DMS53 (cell line): Measurements from ENCODE around the gene FCER2.

Experiments
- DNase-seq: peaks from one replicate; lab custom pipeline; 2025; lab: John Stamatoyannopoulos, UW

Gene FCER2

DNA sequence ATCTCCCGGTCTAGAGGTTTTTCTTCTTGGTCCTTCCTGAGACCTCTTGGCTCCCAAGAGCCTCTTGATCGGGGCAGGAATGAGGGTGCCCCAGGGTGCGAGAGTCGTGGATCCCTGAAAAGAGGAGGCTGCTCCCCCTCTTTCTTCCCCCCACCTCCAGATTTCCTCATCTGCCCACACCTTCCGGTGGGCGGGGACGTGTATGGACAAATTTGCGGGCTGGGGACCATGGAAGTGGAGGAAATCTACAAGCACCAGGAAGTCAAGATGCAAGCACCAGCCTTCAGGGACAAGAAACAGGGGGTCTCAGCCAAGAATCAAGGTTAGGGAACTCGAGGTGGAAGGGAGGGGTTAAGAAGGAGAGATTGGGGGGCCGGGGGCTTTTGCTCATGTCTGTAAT, 25.1 kb downstream of the FCER2 start, which contains the start of gene MCEMP1:
MCEMP1 (plus strand) TSS at position 237 of the 400 bp plus-strand sequence; CDS start at position 268, 31 bp downstream.
- no peak for DNase-seq

DNA sequence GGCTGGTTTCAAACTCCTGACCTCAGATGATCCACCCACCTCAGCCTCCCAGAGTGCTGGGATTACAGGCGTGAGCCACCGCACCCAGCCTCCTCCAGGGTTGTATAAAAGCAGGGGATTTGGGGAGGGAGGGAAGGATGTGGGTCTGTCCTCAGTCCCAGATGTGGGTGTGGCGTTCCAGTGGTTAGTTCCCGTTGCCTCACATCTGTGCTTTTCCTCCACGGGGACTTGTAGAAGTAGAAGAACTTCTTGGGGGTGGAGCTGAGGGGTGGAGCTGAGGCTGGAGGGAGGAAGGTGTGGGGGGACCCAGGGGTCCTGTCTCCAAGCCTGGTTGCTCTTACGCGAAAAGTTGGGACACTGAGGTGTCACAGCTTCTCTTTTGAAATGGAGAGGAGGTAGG, 25.6 kb downstream of the FCER2 start:
- no peak for DNase-seq

DNA sequence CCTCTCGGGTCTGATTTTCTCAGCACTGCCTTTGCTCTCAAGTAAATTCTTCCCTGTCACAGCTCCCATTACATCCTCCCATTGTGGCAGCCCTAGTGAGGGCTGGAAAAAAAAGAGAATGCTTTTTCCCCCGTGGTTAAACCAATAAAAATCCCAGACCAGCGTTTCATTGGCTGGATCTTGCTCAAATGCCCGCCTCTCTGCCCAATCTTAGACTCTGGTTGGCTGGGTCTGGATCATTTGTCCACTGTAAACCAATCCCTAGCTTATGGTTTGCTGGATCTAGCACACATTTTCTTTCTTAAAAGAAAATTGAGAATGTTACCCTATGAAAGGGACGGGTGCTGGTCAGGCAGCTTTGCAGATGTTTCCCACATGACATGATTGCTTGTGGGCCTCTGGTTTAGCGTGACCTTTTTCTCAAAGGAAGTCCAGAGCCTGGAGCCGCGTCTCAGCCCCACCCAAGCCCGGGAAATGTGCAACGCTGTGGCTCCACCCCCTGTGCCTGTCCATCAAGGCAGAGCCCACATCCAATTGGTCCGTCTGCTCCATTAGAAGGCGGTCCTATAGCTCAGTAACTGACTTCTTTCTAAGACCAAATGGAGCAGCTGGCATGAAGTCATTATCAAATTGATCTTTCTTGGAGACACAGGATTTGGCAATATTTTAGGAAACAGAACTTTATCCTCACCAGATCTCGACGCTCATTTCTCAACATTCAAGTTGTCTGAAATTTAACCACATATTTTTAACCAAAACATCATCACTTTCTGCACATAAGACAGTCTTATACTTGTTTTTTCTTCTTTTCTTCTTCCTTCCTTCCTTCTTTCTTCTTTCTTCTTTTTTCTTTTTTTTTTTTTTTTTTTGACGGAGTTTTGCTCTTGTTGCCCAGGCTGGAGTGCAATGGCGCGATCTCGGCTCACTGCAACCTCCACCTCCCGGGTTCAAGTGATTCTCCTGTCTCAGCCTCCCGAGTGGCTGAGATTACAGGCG, 27.6 kb downstream of the FCER2 start:
- peak; percentile 73 for DNase-seq

DNA sequence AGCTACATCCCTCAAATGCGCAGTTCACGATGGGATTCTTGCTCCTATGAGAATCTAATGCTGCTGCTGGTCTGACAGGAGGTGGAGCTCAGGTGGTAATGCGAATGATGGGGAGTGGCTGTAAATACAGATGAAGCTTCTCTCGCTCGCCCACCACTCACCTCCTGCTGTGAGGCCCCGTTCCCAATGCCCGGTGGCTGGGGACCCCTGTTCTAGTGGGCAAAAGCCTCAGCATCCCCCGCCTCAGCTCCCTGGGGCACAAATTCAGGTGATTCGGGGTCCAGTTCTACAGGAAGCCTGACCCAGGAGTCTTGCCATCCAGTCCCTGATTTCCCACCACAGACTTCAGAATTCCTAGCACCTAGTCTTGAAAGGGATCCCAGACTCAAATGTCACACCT, 29.4 kb downstream of the FCER2 start:
- DNase-seq = no peak

DNA sequence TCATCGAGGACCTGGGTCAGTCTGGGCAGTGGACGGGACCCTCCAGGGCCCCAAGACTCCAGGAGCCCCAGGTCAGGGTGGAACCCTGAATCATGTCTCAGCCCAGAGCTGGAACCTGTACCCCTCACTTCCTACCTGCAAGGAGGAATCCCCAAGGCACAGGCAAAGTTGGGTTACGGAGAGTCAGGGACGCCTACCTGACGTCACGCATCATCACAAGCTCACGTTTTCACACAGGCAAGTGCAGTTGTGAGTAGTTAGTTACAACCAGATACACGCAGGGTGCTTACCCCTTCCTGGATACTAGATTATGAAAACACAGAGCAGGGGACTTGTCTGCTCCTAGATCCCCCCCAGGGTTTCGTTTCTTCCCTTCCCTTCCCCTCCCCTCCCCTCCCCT, 31.1 kb downstream of the FCER2 start:
- peak; percentile 36 for DNase-seq

DNA sequence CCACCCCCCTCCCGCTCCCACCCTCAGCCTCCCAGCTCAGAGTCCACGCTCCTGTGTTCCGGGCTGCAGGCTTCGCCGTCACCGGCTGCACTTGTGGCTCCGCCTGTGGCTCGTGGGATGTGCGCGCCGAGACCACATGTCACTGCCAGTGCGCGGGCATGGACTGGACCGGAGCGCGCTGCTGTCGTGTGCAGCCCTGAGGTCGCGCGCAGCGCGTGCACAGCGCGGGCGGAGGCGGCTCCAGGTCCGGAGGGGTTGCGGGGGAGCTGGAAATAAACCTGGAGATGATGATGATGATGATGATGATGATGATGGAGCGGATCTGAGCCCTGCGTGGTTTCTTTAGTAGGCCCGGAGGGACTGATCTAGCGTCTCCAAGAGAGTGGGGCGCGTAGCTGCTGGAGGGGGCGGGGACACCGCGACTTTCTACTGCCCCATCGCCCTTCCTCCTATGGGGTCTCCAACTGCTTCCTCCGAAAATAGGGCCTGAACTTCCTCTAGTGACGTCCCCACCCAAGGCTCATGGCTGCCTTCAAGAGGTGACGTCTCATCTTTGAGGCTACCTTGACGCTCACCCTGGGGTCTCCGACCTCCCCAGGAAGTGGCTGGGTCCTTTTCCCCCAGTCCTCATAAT, 31.7 kb downstream of the FCER2 start:
- DNase-seq = peak; percentile 65

DNA sequence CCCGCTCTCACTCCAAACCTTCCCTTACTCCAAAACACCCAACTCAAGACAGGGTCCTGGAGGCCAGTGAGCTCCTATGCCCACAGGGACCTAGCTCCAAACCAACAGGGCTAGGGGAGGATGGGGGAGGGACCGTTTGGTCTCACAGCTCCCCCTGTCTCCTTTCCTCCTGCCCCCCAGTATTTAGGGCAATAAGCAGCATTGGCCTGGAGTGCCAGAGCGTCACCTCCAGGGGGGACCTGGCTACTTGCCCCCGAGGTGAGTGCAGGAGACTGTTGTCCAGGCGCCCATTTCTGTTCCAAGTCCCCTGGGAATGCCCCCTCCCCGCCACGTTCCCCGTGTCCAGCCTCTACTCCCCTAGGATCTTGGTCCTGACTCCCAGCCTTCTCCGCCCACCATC, 32.3 kb downstream of the FCER2 start:
- no peak for DNase-seq

DNA sequence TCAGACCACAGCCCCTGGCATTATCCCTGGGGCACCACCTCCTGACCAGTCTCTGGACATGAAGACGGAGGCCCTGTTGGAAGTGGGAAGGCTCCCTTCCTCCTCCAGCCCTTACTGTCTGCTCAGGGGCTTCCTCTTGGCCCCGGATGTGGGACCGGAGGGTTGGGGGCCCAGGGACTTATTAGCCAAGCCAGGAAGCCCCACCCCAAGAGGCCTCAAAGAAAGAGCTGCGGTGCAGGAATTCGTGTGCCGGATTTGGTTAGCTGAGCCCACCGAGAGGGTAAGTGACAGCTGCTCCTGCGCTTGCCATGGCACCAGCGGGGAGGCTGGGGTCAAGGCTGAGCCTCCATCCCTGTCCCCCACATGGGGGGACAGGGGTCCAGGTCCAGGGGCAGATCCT, 33.1 kb downstream of the FCER2 start, which contains the start of gene RETN:
RETN (plus strand) TSS at position 208 of the 400 bp plus-strand sequence. CDS start 278 bp downstream, outside the sequence.
- no peak for DNase-seq

DNA sequence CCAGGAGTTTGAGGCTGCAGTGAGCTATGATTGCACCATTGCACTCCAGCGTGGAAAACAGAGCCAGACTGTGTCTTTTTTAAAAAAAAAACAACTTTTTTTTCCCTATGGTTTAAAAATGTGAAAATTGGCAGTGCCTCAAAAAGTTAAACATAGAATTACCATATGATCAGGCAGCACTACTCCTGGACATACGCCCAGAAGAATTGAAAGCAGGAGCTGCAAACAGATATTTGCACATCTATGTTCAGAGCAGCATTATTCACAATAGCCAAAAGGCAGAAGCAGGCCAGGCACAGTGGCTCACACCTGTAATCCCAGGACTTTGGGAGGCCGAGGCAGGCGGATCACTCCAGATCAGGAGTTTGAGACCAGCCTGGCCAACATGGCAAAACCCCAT, 36.9 kb downstream of the FCER2 start:
- no peak for DNase-seq

DNA sequence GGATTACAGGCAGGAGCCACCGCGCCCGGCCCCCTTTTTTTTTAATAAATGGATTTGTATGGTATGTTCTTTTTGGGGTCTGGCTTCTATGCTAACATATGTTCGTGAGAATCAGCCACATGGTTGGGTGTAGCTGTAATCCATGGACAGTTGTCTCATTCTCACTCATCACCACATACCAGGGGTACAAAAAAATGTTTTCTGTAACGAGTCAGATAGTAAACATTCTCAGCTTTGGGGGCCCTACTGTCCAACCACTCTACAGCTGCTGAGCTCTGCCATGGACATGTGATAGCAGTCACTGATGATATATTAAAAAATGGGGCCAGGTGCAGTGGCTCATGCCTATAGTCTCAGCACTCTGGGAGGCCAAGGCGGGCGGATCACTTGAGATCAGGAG, 38.2 kb downstream of the FCER2 start:
- no peak for DNase-seq

DNA sequence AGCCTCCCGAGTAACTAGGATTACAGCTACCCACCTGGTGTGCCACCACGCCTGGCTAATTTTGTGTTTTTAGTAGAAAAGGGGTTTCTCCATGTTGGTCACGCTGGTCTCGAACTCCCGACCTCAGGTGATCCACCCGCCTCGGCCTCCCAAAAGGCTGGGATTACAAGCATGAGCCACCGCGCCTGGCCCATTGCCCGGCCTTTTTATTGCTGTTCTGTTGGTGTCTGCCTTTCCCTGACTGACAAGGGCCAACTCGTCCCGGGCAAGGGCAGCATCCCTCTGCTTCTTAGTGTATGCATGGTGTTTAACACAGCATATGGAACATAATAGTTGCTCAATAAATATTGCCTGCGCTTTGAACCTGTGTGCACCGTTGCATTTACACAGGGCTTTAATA, 39.3 kb downstream of the FCER2 start:
- no peak for DNase-seq

DNA sequence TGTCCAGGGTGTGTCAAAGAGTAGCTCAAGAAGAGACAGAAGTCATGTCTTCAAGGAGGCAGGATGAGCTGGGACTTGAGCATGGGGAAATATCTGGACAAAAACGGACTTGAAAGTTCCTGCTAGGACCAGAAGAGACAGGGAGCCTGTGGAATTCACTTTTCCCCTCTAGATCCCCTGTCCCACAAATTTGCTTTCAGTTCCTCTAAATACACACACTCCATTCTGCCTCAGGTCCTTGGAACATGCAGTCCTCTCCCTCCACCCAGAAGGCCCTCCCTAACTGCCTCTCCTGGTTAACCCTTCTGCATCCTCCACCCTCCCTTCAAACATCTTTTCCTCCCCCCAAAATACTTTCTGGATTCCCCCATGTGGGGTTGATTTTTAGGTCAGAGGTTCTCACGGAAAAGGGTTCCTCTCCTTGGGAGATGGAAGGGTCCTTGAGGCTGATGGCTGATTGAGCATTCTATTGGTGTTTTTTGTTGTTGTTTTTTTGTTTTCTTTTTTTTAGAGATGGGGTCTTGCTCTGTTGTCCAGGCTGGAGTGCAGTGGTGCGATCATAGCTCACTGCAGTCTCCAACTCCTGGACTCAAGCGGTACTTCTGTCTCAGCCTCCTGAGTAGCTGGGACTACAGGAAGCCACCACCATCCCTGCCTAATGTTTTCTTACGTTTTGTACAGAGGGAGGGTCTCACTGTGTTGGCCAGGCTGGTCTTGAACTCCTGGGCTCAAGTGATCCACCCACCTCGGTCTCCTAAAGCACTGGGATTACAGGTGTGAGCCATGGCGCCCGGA, 40.0 kb downstream of the FCER2 start:
- no peak for DNase-seq

DNA sequence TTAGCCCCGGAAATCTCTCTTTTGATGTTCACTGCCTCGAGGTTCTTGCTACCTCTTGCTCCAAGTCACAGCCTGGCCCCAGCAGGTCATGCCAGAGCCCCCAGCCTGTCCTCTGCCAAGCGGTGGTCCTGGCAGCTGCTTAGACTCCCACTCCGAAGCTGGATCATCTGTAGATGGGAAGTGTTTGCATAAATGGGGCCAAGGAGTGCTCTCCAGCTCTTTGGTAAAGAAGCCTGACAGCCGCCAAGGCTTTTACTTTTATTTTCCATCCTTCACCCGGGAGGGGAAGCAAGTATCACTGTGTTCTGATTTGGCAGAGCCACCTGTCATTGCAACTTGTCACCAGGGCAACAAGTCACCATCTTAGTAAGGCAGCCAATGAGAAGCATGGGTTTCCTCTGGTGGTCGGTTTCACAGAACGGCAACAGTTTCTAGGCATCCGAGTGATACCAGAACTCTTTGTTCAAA, 43.7 kb downstream of the FCER2 start:
- no peak for DNase-seq

DNA sequence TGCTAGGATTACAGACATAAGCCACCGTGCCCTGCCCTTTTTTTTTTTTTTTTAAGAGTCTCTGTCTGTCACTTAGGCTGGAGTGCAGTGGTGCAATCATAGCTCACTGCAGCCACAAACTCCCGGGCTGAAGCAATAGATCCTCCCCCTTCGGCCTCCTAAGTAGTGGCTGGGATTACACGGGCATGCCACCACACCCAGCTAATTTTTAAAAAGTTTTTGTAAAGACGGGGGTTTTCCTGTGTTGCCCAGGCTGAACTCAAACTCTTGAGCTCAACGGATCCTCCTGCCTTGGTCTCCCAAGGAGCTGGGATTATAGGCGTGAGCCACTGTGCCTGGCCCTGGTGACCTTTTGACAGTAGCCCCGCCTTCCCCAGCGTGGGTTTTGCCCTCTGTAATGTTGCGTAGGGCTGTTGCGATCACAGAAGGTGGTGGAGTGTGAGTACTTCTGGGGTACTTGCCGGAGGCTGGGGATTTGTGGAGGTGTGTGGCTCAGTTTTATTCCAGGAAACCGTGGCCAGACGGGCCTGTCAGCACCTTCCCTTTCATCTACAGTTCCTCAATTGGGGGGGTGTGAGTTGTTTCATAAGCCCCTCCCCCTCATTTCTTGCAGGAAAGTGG, 44.7 kb downstream of the FCER2 start:
- DNase-seq = no peak

DNA sequence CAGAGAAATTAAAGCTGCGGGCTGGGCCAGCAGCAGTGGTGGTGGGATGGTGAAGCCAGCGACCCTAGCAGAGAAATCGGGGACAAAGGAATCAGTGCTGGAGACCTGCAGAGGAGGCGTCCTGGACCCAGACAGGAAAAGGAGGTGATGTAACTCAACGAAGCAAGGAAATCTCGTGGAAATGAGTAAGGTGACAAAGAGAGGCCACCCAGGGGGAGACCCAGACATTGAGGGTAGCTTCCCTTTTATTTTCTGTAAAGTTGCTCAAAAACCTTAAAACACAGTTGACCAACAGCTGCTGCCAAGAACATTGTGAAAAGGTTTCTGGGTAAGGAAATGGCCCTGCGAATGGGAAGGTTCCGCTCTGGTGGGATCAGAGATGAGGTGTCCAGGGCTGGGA, 46.4 kb downstream of the FCER2 start:
- no peak for DNase-seq

DNA sequence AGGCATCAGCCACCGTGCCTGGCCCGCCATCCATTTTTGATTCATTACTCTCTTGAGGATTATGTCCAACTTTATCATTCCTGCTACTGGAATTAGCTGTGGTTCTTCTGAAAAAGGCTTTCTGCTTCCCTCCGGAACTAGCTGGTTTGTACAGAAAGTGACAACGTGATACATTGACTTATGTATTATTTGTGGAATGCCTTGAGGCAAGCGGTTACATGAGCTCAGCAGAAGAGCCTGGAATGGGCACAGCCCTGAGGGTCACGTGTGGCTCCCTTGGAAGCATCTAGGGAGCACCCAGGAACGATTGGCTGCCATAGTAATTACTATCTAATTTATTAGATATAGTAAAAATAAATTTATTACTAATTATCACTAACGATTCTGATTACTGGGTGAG, 47.5 kb downstream of the FCER2 start:
- DNase-seq = no peak

DNA sequence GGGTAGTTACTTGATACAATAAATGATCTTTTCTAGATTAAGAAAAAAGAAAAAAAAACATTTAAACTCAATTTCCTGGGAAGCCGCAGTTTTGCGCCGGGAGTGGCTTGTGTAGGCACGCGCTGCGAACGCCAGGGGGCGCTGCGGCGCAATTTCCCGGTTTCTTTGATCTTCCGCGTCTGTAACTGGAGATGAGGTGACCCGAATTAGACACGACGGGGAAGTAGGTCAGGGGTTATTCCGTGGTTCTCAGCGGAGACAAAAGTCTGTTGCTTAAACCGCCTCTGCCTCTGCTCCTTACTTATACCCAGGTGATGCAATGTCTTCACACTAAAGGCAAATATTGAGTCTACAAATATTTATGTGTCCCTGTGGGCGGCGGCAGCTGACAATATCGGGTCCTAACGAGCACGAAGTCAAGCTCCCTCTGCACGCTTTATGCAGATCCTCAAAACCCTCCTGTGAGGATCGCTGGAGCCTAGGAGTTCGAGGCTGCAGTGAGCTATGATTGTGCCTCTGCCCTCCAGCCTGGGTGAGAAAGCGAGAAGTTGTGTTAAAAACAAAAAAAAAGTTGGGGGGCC, 49.8 kb downstream of the FCER2 start:
- DNase-seq = peak; percentile 91

DNA sequence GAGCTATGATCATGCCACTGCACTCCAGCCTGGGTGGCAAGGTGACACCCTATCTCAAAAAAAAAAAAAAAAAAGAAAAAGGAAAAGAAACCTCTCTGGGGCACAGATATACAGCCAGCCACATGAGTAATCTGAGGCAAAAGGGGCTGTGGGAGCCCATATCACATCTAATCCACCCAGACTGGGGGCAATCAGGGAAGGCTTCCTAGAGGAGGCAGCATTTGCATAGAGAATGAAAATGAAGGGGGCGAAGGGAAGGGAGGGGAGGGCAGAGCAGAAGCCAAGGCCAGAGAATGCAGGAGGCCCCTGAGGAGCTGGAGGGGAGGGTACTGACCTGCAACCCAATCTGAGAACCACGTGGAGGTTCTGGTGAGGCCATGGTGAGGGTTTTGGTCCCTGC, 51.8 kb downstream of the FCER2 start:
- no peak for DNase-seq

DNA sequence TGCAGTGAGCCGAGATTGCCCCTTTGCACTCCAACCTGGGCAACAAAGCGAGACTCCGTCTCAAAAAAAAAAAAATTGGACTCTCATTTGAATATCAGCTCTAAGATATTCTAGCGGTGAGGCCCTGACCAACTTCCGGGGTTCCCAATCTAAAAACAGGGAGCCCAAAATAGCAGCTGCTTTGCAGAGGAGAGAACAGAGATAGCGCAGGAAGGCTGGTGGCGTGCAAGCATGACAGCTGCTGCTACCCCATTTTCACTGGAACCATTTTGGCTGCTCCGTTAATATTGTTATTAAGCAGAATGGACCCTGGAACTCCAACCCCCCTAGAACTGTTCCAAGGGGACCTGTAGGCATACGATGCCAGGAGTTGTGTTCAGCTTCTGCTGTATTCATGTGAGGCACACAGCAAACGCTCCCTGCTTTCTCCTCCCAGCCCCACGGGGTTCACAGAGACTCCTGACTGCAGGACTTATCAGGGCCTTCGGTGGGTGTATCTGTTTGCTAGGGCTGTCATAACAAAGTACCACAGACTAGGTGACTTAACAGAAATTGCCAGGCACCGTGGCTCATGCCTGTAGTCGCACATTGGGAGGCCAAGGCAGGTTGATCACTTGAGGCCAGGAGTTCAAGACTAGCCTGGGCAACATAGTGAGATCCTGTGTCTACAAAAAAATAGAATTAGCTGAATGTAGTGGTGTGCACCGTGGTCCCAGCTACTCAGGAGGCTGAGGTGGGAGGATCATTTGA, 53.5 kb downstream of the FCER2 start:
- DNase-seq = no peak

DNA sequence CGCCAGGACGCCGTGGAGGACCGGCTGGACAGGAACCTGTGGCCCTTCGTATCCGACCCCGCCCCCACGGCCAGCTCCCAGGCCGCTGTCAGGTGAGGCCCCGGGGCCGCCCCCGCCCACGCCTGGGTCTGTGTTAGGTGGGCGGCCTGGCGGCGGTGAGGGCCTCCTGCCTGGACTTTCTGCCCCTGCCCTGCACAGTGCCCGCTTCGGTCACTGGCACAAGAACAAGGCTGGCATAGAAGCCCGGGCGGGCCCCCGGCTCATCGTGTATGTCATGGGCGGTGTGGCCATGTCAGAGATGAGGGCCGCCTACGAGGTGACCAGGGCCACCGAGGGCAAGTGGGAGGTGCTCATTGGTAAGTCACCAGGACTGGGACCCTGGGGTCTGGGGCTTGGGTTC, 54.8 kb downstream of the FCER2 start:
- DNase-seq = no peak

DNA sequence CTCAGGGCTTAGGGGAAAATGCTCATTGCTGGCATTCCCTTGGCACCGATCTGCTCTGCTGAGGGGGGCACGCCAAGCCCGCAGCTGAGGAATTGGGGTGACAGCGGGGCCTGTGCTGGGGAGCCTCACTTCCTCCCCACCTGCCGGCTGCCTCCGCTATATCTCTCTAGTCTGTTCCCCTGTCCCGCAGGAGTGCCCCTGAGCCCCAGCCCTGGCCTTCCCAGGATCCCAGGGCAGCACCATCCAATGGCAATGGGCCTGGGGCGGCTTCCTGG, 55.6 kb downstream of the FCER2 start:
- no peak for DNase-seq
